CD14-positive monocyte (primary cell): ENCODE data around the gene TSPAN15. TPM values are rescaled to one million over a fixed set of nuclear protein-coding genes. Genes with fewer than 3 reads are reported as not detected.

Experiments used
- DNase-seq, 3 donors: peaks; one replicate each; pipeline ENCODE4 v3.0.0-alpha.2; 2011 to 2022
- H2AFZ ChIP-seq: 2 replicates; pipeline ENCODE4 v1.6.0; 2012; ENCODE audit warnings: mild to moderate bottlenecking, low read depth, low read length, inconsistent platforms; ENCODE audit not compliant: insufficient read depth, poor library complexity, severe bottlenecking
- H3K27ac ChIP-seq, 2 donors: 1 replicate in 1 of 2; 2 replicates in 1 of 2; pipeline ENCODE4 v1.5.1; 2012 to 2013; ENCODE audit warnings: low read length in 2 of 2, control low read depth in 1 of 2, inconsistent platforms in 1 of 2, low read depth in 1 of 2, mild to moderate bottlenecking in 1 of 2
- H3K27me3 ChIP-seq, 2 donors: one replicate each; pipeline versions ENCODE4 v1.6.0 to v1.6.1; 2011 to 2013; ENCODE audit warnings: low read length in 2 of 2; ENCODE audit not compliant: control insufficient read depth in 2 of 2, insufficient read depth in 2 of 2
- H3K36me3 ChIP-seq, 2 donors: replicated peaks in 1 of 2; 1 replicate in 1 of 2; 2 replicates in 1 of 2; pipeline versions ENCODE4 v1.5.1 to v1.6.1; 2012 to 2013; ENCODE audit warnings: low read length in 2 of 2, control low read depth in 1 of 2, inconsistent platforms in 1 of 2, mild to moderate bottlenecking in 1 of 2; ENCODE audit not compliant: insufficient read depth in 2 of 2, control insufficient read depth in 1 of 2
- H3K4me1 ChIP-seq, 2 donors: 1 replicate in 1 of 2; 2 replicates in 1 of 2; pipeline versions ENCODE4 v1.5.1 to v1.6.1; 2012 to 2013; ENCODE audit warnings: low read length in 2 of 2, control low read depth in 1 of 2, inconsistent platforms in 1 of 2, mild to moderate bottlenecking in 1 of 2, moderate library complexity in 1 of 2; ENCODE audit not compliant: insufficient read depth in 2 of 2, control insufficient read depth in 1 of 2
- H3K4me2 ChIP-seq: replicated peaks from 2 replicates; pipeline ENCODE3; 2012; ENCODE audit warnings: low read length, moderate library complexity, mild to moderate bottlenecking; ENCODE audit not compliant: poor library complexity, severe bottlenecking; ENCODE audit errors: extremely low read depth
- H3K4me3 ChIP-seq, 3 experiments: fragments of 200-600 bp in 1 of 3; sonication (generic) in 1 of 3; replicated peaks in 1 of 3; 1 replicate in 2 of 3; 2 replicates in 1 of 3; pipeline ENCODE4 v1.5.1; 2011 to 2013; ENCODE audit warnings: low read length in 3 of 3, mild to moderate bottlenecking in 3 of 3, control low read depth in 2 of 3, low read depth in 2 of 3, inconsistent platforms in 1 of 3, moderate library complexity in 1 of 3
- H3K79me2 ChIP-seq: 2 replicates; pipeline ENCODE4 v1.6.0; 2012; ENCODE audit warnings: mild to moderate bottlenecking, control low read depth, inconsistent platforms, low read length, moderate library complexity; ENCODE audit not compliant: insufficient read depth
- H3K9ac ChIP-seq: 2 replicates; pipeline ENCODE4 v1.6.0; 2017; ENCODE audit warnings: low read length, mild to moderate bottlenecking; ENCODE audit not compliant: insufficient read depth, poor library complexity, severe bottlenecking
- H3K9me3 ChIP-seq, 2 donors: replicated peaks in 1 of 2; 1 replicate in 1 of 2; 2 replicates in 1 of 2; pipeline versions ENCODE4 v1.5.1 to v1.6.1; 2012 to 2013; ENCODE audit warnings: low read length in 2 of 2, control low read depth in 1 of 2; ENCODE audit not compliant: control insufficient read depth in 1 of 2, insufficient read depth in 1 of 2
- H4K20me1 ChIP-seq: 2 replicates; pipeline ENCODE4 v1.6.0; 2012; ENCODE audit warnings: mild to moderate bottlenecking, low read length, control low read depth, moderate library complexity; ENCODE audit not compliant: insufficient read depth
- H3K27ac Mint-ChIP-seq, 7 donors: one replicate each; pipeline ENCODE4 v1.8.0; 2020; ENCODE audit warnings: mild to moderate bottlenecking in 7 of 7, mixed read lengths in 7 of 7, moderate library complexity in 6 of 7, inconsistent platforms in 2 of 7
- H3K27me3 Mint-ChIP-seq, 3 donors: one replicate each; pipeline ENCODE4 v1.8.0; 2021 to 2022; ENCODE audit warnings: low read depth in 3 of 3, mild to moderate bottlenecking in 3 of 3, mixed read lengths in 3 of 3, moderate library complexity in 3 of 3, inconsistent platforms in 1 of 3
- H3K36me3 Mint-ChIP-seq, 2 donors: one replicate each; pipeline ENCODE4 v1.8.0; 2020; ENCODE audit warnings: mixed read lengths in 2 of 2, inconsistent platforms in 1 of 2, mild to moderate bottlenecking in 1 of 2
- H3K4me1 Mint-ChIP-seq: one replicate; pipeline ENCODE4 v1.8.0; 2020; ENCODE audit warnings: mild to moderate bottlenecking, mixed read lengths
- H3K4me3 Mint-ChIP-seq, 2 donors: one replicate each; pipeline ENCODE4 v1.8.0; 2020; ENCODE audit warnings: mild to moderate bottlenecking in 2 of 2, mixed read lengths in 2 of 2, moderate library complexity in 1 of 2
- H3K9me3 Mint-ChIP-seq, 7 donors: one replicate each; pipeline ENCODE4 v1.8.0; 2020 to 2022; ENCODE audit warnings: mixed read lengths in 7 of 7, mild to moderate bottlenecking in 6 of 7, moderate library complexity in 6 of 7, inconsistent platforms in 2 of 7
- WGBS: methylation state at CpG from one replicate; pipeline ENCODE4 v1.1.5; 2013; ENCODE audit warnings: missing lambda C conversion rate; ENCODE audit not compliant: insufficient coverage; 5-methylcytosine and 5-hydroxymethylcytosine counted together
- intact Hi-C, 2 donors: fragments of 100-400 bp; cut with micrococcal nuclease; formaldehyde crosslinking; loops; one replicate each; pipeline versions ENCODE4 v1.15.0 to v1.15.1; 2023
- polyA plus RNA-seq, 3 donors: library from polyadenylated mRNA; depleted of rRNA in 1 of 3; unstranded in 2 of 3; stranded (reverse) in 1 of 3; fragments of 300-500 nt in 2 of 3; fragments of >200 nt in 1 of 3; fragmentation: Illumina TruSeq in 2 of 3; gene quantifications; 1 replicate in 2 of 3; 2 replicates in 1 of 3; pipeline ENCODE4 v1.2.3, GENCODE V29; 2012 to 2021
- TF ChIP-seq, protein P1 (sequence below): fragments of 200-600 bp; IDR thresholded peaks from one replicate; pipeline ENCODE4 v1.8.0; 2022; ENCODE audit warnings: antibody characterized with exemption, mild to moderate bottlenecking

Gene TSPAN15
- polyA plus RNA-seq, 3 donors = 0.22 to 0.39 TPM; not detected in 1

DNA sequence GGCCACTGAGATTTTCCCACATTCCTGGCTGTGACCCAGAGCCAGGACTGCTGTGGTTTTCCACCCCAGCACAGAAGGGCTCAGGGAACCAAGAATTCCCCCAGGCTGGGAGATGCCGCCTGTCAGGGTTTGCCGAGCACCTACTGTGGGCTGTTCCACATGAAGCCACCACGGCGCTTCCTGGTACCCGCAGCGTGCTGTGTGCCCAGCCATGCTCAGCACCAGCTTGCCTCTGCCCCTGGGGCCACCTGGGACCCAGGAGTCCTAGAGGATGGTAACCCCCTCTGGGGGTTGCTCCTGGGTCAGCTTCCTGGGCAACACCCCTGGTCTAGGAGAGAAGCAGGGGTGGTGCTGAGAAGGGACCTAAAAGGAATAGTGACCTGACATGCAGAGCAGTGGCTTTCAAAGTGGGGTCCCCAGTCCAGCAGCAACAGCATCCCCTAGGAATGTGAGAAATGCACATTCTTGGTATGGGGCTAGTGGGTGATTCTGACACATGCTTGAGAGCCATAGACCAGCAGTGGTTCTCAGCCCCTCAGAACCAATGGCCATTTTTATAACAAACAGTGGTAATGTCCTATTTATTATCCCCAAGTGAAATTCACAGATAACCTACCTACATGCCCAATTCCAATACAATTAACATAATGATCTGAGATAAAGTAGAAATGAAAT is 53.4 kb downstream of the TSPAN15 start:
- H3K27ac Mint-ChIP-seq = no peak overlapping the region
- Histone ChIP-seq H2AFZ (no peak overlapping the region), H3K4me1 (peaks cover 0 to 4% of the 10 kb centered on the region in 2 donors), H3K9ac (no peak overlapping the region), H3K27ac (no peak overlapping the region), H3K9me3 (no peaks in the 10 kb centered on the region), H3K4me2 (no peak overlapping the region), H3K79me2 (no peaks in the 10 kb centered on the region), H3K27me3 (peaks cover 0 to 3% of the 10 kb centered on the region in 2 donors), H3K36me3 (no peaks in the 10 kb centered on the region), H3K4me3 (no peak overlapping the region), H4K20me1 (no peaks in the 10 kb centered on the region)
- no peaks in the 10 kb centered on the region for H3K9me3 Mint-ChIP-seq
- peaks cover 6% of the 10 kb centered on the region for H3K4me1 Mint-ChIP-seq
- TF ChIP-seq, protein P1, sequence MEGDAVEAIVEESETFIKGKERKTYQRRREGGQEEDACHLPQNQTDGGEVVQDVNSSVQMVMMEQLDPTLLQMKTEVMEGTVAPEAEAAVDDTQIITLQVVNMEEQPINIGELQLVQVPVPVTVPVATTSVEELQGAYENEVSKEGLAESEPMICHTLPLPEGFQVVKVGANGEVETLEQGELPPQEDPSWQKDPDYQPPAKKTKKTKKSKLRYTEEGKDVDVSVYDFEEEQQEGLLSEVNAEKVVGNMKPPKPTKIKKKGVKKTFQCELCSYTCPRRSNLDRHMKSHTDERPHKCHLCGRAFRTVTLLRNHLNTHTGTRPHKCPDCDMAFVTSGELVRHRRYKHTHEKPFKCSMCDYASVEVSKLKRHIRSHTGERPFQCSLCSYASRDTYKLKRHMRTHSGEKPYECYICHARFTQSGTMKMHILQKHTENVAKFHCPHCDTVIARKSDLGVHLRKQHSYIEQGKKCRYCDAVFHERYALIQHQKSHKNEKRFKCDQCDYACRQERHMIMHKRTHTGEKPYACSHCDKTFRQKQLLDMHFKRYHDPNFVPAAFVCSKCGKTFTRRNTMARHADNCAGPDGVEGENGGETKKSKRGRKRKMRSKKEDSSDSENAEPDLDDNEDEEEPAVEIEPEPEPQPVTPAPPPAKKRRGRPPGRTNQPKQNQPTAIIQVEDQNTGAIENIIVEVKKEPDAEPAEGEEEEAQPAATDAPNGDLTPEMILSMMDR = no peak
- H3K4me3 Mint-ChIP-seq = no peak overlapping the region
- WGBS = 95% methylated on average over 6 of the region's 6 CpGs
- H3K27me3 Mint-ChIP-seq = peaks cover 4 to 11% (median 9%) of the 10 kb centered on the region in 3 donors
- H3K36me3 Mint-ChIP-seq = no peaks in the 10 kb centered on the region
- intact Hi-C loops = loop anchor here (5.0 kb wide), 3 partner anchors 77 to 97 kb away; partner anchors contain the start of gene TACR2 (in 1 of the 2)
- no peak for DNase-seq

- Mint-ChIP-seq H3K4me3 (no peak overlapping the region), H3K27me3 (peaks cover 4 to 15% (median 9%) of the 10 kb centered on the region in 3 donors)
These were observed 54.5 kb downstream of the TSPAN15 start for GRCh38 chr10:69505636-69506318.

More at GRCh38 chr10:69505636-69506318, 54.5 kb downstream of the TSPAN15 start:
- intact Hi-C loops = loop anchor here (5.0 kb wide), 2 partner anchors 78 to 98 kb away; no protein-coding TSS in a partner anchor
- Histone ChIP-seq H3K9ac (no peak overlapping the region), H3K79me2 (no peaks in the 10 kb centered on the region), H4K20me1 (no peaks in the 10 kb centered on the region), H3K9me3 (no peaks in the 10 kb centered on the region), H3K4me1 (peaks cover 0 to 4% of the 10 kb centered on the region in 2 donors), H3K4me2 (no peak overlapping the region), H3K4me3 (no peak overlapping the region), H3K27me3 (peaks cover 0 to 3% of the 10 kb centered on the region in 2 donors), H2AFZ (no peak overlapping the region), H3K27ac (no peak overlapping the region), H3K36me3 (no peaks in the 10 kb centered on the region)
- Mint-ChIP-seq H3K9me3 (no peaks in the 10 kb centered on the region), H3K36me3 (no peaks in the 10 kb centered on the region), H3K4me1 (peaks cover 6% of the 10 kb centered on the region), H3K27ac (peak overlapping the region in 2 of 7 donors; percentile 61)
- no peak for DNase-seq
- 93% methylated on average over 14 of the region's 15 CpGs for whole genome bisulfite sequencing
- TF ChIP-seq, protein P1 = no peak
